Gastroesophageal sphincter (tissue), 4 donors: Measurements from ENCODE around the gene UST. TPM values are rescaled to one million over a fixed set of nuclear protein-coding genes. Genes with fewer than 3 reads are reported as not detected.

Experiments
- ATAC-seq: fragments of 150-250 bp; one replicate; pipeline ENCODE4 v1.9.1; 2016; ENCODE audit warnings: mild to moderate bottlenecking, moderate library complexity
- H3K27ac ChIP-seq, 4 donors: fragments of 200-600 bp; sonication (generic) in 3 of 4; 1 replicate in 3 of 4; 2 replicates in 1 of 4; pipeline ENCODE4 v1.5.1; 2016 to 2019
- H3K27me3 ChIP-seq: fragments of 200-600 bp; sonication (generic); one replicate; pipeline ENCODE4 v1.5.1; 2019
- H3K36me3 ChIP-seq, 2 donors: fragments of 200-600 bp; sonication (generic); one replicate each; pipeline ENCODE4 v1.5.1; 2019; ENCODE audit warnings: control low read depth in 1 of 2
- H3K4me1 ChIP-seq, 3 donors: fragments of 200-600 bp; sonication (generic); 1 replicate in 2 of 3; 2 replicates in 1 of 3; pipeline ENCODE4 v1.5.1; 2016 to 2019; ENCODE audit warnings: control low read depth in 2 of 3
- H3K4me3 ChIP-seq, 2 donors: fragments of 200-600 bp; sonication (generic); one replicate each; pipeline ENCODE4 v1.5.1; 2019; ENCODE audit warnings: mild to moderate bottlenecking in 1 of 2, moderate library complexity in 1 of 2
- H3K9me3 ChIP-seq, 3 donors: fragments of 200-600 bp; sonication (generic); one replicate each; pipeline ENCODE4 v1.5.1; 2017 to 2019; ENCODE audit warnings: control low read depth in 2 of 3
- EP300 ChIP-seq: sonication (generic); formaldehyde crosslinking; IDR thresholded peaks from one replicate; pipeline ENCODE4 v1.6.1; 2017; ENCODE audit warnings: antibody characterized with exemption, mild to moderate bottlenecking
- POLR2A ChIP-seq, 2 donors: fragments of 450-650 bp; IDR thresholded peaks; one replicate each; pipeline ENCODE4 v1.6.1; 2017; ENCODE audit warnings: antibody characterized with exemption in 2 of 2, mild to moderate bottlenecking in 2 of 2, moderate library complexity in 1 of 2
- POLR2AphosphoS5 ChIP-seq: sonication (generic); formaldehyde crosslinking; IDR thresholded peaks from one replicate; pipeline ENCODE4 v1.6.1; 2017; ENCODE audit warnings: antibody characterized with exemption
- WGBS, 2 donors: methylation state at CpG; one replicate each; pipeline ENCODE4 v1.1.5; 2018; ENCODE audit warnings: low coverage in 1 of 2; 5-methylcytosine and 5-hydroxymethylcytosine counted together
- total RNA-seq, 4 donors: library from RNA; depleted of rRNA; stranded (reverse); fragments of >200 nt; gene quantifications; one replicate each; pipeline ENCODE4 v1.1.0, GENCODE V29; 2016
- TF ChIP-seq, protein P1 (sequence below), 4 experiments: fragments of 200-600 bp in 2 of 4; fragments of 450-650 bp in 2 of 4; sonication (generic) in 1 of 4; IDR thresholded peaks; one replicate each; pipeline ENCODE4 v1.5.1; 2017 to 2019; ENCODE audit warnings: antibody characterized with exemption in 4 of 4, mild to moderate bottlenecking in 2 of 4, moderate library complexity in 2 of 4

UST gene
- total RNA-seq, 4 donors from 2014 or later: 17.4 to 48.1 (median 32.4) TPM

DNA sequence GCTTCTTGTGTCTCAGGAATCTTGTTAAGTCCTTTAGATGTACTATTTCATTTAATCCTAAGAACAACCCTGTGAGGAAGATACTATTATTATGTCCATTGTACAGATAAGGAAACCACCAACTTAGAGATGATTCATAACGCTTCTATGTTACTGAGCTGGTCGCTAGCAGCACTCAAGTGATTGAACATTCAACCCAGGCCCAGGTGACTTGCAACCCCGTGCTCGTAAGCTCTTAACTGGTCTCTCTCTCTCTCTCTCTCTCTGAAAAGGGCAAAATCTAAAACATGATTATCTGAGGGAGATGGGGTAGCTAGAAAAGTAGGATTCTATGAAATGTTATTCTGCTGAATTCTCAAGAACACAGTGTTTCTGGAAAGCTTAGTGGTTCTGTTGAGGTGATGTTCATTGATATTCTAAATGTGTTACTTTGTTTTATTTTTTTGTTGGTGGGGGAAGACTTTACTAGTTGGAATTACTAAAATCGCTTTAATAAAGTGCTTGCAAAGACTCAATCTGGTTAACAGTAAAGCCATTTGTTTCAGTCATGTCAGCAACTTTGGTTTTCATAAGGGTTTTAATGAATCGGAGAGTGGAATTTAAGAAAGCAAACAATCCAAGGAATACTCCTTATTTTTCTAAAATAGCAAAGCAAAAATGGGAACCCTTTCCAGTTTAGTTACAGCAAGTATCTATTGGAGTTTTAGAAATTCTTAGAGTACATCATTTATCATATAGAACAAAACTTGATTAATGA is 305.7 kb downstream of the UST start:
- Histone ChIP-seq H3K27ac (no peak overlapping the region), H3K4me1 (no peaks in the 10 kb centered on the region), H3K4me3 (no peak overlapping the region), H3K9me3 (no peaks in the 10 kb centered on the region), H3K36me3 (peaks cover 0 to 8% of the 10 kb centered on the region in 2 donors), H3K27me3 (no peaks in the 10 kb centered on the region)
- no peak for ATAC-seq
- 90 to 92% methylated on average over 6 of the region's 6 CpGs for WGBS, 2 donors
- TF ChIP-seq, protein P1, sequence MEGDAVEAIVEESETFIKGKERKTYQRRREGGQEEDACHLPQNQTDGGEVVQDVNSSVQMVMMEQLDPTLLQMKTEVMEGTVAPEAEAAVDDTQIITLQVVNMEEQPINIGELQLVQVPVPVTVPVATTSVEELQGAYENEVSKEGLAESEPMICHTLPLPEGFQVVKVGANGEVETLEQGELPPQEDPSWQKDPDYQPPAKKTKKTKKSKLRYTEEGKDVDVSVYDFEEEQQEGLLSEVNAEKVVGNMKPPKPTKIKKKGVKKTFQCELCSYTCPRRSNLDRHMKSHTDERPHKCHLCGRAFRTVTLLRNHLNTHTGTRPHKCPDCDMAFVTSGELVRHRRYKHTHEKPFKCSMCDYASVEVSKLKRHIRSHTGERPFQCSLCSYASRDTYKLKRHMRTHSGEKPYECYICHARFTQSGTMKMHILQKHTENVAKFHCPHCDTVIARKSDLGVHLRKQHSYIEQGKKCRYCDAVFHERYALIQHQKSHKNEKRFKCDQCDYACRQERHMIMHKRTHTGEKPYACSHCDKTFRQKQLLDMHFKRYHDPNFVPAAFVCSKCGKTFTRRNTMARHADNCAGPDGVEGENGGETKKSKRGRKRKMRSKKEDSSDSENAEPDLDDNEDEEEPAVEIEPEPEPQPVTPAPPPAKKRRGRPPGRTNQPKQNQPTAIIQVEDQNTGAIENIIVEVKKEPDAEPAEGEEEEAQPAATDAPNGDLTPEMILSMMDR (IDR thresholded peaks at IDR 0.05): no peak
- TF ChIP-seq POLR2AphosphoS5 (no peak), POLR2A (IDR thresholded peaks at IDR 0.05) (no peak), EP300 (no peak)

DNA sequence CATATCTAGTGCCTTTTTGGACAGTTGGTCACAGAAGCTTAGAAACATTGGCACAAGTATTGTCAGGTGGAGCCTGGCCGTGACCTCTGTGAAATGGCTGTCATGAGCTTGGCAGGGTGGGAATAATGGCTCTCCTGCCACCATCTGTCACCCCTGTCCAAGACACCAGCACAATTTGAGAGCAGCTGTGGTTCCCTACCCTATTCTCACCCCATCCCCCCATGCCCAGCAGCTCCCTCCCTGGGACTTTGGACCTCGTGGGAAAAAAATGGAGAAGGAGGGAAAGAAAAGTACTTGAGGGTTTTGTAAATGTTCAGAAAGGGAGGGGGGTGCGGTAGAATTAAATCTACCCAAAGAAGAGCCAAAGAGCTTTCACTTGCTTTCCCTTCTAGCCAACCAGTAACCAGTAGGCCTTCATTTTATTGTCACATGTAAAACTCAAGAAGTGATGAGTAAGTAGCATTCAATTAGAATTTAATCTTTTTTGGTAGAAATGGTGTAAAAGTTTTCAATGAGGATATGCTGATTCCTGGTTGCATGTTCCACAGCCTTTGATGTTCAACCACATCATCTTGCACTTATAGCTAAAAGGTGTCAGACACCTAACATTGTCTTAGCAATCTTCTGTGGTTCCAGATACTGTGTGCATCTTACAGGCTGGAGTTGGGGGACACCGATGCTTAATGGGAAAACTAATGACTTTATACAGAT is 307.2 kb downstream of the UST start:
- no peaks in the 10 kb centered on the region for H3K4me1 ChIP-seq

GRCh38 chr6:149054559-149055194 is 307.8 kb downstream of the UST start:
- no peak overlapping the region for H3K27ac ChIP-seq
- no peaks in the 10 kb centered on the region for H3K9me3 ChIP-seq
- H3K4me3 ChIP-seq: no peak overlapping the region
- H3K4me1 ChIP-seq: no peaks in the 10 kb centered on the region
- no peaks in the 10 kb centered on the region for H3K27me3 ChIP-seq
- ATAC-seq: no peak
- 77 to 80% methylated on average over 6 to 8 of the region's 8 CpGs for WGBS, 2 donors
- TF ChIP-seq POLR2A (IDR thresholded peaks at IDR 0.05): no peak
- no peak for TF ChIP-seq POLR2AphosphoS5
- TF ChIP-seq EP300: no peak
- TF ChIP-seq, protein P1 (IDR thresholded peaks at IDR 0.05): no peak
- H3K36me3 ChIP-seq: peaks cover 0 to 8% of the 10 kb centered on the region in 2 donors

More for the DNA sequence above, 307.2 kb downstream of the UST start:
- Histone ChIP-seq H3K9me3 (no peaks in the 10 kb centered on the region), H3K27ac (no peak overlapping the region), H3K27me3 (no peaks in the 10 kb centered on the region), H3K4me3 (no peak overlapping the region), H3K36me3 (peaks cover 0 to 8% of the 10 kb centered on the region in 2 donors)
- TF ChIP-seq, protein P1 (IDR thresholded peaks at IDR 0.05): no peak
- WGBS, 2 donors: 79 to 100% methylated on average over 2 of the region's 4 CpGs
- no peak for ATAC-seq

DNA sequence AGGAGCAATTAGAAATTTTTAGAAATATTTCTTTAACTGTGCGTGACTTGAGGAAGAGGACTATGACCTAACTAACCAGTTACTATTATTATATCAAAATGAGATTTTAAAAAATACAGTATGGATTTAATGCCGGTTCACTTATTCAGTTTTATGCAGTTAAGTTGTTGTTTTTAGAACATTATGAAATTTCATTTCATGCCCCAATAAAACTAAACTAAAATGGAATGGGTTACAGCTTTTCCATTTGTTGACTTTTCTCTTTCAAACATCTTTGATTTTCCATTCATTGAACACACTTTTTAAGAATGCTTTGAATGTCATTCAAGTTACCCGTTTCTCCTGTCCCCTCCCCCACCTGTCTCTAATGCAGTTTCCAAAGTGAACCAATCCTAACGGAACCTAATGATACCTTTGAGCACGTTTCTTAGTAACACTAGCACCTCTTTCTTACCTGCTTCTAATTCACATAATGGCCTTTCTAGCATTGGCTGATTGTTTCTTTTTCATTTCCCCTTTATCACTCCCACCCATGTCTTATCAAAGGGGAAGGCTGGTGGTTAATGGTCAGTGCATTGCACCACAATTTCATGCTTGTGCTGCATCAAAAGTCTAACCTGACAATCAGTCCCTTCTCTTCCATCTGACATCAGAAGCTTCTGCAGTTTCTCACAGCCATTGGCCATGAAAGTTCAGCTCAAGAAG is 308.5 kb downstream of the UST start:
- TF ChIP-seq POLR2AphosphoS5 (no peak), POLR2A (IDR thresholded peaks at IDR 0.05) (no peak), EP300 (no peak)
- TF ChIP-seq, protein P1 (IDR thresholded peaks at IDR 0.05): no peak
- peaks cover 0 to 8% of the 10 kb centered on the region in 2 donors for H3K36me3 ChIP-seq
- no peak for ATAC-seq
- H3K27me3 ChIP-seq: no peaks in the 10 kb centered on the region
- peaks cover 0 to 2% (median 0%) of the 10 kb centered on the region in 3 donors for H3K4me1 ChIP-seq
- H3K4me3 ChIP-seq: no peak overlapping the region
- 84 to 86% methylated on average over 5 of the region's 5 CpGs for WGBS, 2 donors
- no peaks in the 10 kb centered on the region for H3K9me3 ChIP-seq
- H3K27ac ChIP-seq: no peak overlapping the region
